GM12874 (cell line): ENCODE measurements around the gene CCDC183.

ENCODE experiments used
- TF ChIP-seq, protein P1 (sequence below): IDR thresholded peaks from 2 replicates; pipeline ENCODE4 v1.5.1; 2011; ENCODE audit warnings: low read depth, mild to moderate bottlenecking, control low read depth, low read length, moderate library complexity; ENCODE audit not compliant: insufficient read depth

Gene CCDC183

GRCh38 chr9:136849960-136850865 lies 54.1 kb downstream of the CCDC183 start:
- TF ChIP-seq, protein P1, sequence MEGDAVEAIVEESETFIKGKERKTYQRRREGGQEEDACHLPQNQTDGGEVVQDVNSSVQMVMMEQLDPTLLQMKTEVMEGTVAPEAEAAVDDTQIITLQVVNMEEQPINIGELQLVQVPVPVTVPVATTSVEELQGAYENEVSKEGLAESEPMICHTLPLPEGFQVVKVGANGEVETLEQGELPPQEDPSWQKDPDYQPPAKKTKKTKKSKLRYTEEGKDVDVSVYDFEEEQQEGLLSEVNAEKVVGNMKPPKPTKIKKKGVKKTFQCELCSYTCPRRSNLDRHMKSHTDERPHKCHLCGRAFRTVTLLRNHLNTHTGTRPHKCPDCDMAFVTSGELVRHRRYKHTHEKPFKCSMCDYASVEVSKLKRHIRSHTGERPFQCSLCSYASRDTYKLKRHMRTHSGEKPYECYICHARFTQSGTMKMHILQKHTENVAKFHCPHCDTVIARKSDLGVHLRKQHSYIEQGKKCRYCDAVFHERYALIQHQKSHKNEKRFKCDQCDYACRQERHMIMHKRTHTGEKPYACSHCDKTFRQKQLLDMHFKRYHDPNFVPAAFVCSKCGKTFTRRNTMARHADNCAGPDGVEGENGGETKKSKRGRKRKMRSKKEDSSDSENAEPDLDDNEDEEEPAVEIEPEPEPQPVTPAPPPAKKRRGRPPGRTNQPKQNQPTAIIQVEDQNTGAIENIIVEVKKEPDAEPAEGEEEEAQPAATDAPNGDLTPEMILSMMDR: no peak

DNA sequence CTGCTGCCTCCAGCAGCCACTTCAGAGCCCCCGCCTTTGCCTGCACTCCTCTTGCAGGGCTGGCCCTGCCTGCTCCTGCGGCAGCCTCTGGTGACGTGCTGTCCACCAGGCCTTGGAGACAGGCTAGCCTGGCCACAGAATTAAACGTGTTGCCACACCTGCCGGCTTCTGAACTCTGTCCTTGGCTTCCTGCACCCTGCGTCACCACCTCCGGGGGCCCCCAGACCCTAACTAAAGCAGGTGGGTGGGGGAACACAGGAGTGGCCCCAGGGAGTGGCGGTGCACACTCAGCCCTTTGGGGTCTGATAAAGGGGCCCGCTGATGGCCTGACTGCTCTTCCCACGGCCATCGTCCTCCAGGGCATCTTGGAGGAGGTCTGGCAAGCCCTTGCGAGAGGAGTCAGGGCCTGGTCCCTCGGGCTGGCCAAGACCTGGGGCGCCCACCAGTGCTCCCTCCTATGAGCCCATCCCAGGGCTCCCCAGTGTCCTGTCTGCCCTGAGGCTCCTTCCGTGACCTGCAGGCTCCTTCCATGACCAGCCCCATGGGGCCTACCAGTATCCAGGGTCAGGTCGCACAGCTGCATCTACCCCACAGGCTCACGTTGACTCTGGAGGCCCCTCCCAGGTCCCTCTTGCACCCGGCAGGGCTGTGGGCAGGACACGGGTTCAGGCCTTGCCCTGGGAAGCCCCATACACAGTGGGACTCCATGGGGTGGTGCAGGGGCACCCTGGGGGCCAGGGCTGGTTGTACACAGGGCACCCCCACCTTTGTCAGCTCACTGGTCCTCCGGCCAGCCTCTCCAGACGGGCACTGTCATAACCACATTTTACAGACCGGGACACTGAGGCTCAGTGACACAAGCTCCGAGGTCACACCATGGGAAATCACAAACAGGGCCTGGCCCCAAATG lies 55.0 kb downstream of the CCDC183 start:
- TF ChIP-seq, protein P1: no peak

DNA sequence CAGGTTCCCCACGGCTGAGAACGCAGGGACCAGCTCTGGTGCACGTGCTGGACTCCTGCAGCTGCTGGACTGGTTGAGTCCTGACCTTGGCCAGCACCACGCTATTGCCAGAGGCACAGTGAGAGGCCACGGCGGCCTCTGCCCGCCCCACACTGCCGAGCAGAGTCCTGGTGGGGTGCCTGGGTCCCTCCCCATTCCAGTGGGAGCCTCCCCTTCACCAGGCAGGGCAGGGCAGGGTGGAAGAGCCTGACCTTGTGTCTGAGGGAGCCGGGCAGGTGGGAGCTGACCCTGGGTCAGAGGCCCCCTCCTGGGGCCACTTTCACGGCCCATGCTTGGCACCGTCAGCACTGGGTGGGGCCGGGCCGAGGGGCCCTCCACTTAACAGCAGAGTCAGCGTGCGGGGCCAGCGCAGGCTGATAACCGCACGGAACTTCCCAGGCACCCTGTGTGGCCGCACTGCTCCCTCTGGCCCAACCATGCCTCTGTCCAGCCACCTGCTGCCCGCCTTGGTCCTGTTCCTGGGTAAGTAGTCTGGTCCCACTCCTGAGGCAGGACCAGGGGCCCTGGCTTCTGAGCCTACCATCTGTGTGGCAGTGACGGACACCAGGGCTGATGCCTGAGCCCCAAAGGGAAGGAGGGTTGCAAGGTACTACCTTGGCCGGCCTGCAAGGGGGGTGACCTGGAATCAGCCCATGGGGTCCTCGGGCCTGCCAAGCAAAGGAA lies 56.0 kb downstream of the CCDC183 start, which contains the start of gene MAMDC4:
Gene MAMDC4 (plus strand): TSS at position 406 of the 723 bp plus-strand sequence. CDS start 71 bp downstream, at position 477.
- TF ChIP-seq, protein P1: no peak

- TF ChIP-seq, protein P1: no peak
Measured at GRCh38 chr9:136852664-136853595, 56.8 kb downstream of the CCDC183 start.

DNA sequence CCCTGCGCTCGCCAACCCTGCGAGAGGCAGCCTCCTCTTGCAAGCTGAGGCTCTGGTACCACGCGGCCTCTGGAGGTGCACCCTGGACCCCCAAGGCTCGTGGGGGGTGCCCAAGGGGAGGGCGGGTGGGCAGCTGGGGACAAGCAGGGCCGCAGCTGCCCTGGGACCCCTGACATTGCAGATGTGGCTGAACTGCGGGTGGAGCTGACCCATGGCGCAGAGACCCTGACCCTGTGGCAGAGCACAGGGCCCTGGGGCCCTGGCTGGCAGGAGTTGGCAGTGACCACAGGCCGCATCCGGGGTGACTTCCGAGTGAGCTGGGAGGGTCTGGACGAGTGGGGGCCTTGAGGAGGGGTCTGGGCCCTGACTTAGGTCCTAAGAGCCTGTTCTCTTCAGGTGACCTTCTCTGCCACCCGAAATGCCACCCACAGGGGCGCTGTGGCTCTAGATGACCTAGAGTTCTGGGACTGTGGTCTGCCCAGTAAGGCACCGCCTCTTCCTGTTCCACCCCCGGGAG lies 57.5 kb downstream of the CCDC183 start:
- TF ChIP-seq, protein P1: no peak

- TF ChIP-seq, protein P1: no peak
Measured at GRCh38 chr9:136854113-136854841, 58.1 kb downstream of the CCDC183 start.
